Measurements from ENCODE around the gene ST3GAL3. TPM values are rescaled to one million over a fixed set of nuclear protein-coding genes. Genes with fewer than 3 reads are reported as not detected.
"Not testable (repeated sequence)": the region's sequence is repeated elsewhere in the genome, so short reads cannot be mapped to it uniquely, and the experiment has no call there.

ST3GAL3 gene
- total RNA-seq, 1 donor from 2014 or later = 34.3 TPM

GRCh38 chr1:43773821-43774220 is 66.5 kb downstream of the ST3GAL3 start:
- Histone ChIP-seq H3K36me3 (no peaks in the 10 kb centered on the region), H3K27ac (no peak overlapping the region), H3K4me3 (no peak overlapping the region), H3K9me3 (no peaks in the 10 kb centered on the region), H3K4me1 (no peaks in the 10 kb centered on the region), H3K27me3 (no peaks in the 10 kb centered on the region)
- no peak for DNase-seq (ENCODE audit: low spot score in 2 of 2)
- intact Hi-C loops (cut with DNase I) = no loop called here
- no peak for TF ChIP-seq CTCF (IDR thresholded peaks at IDR 0.05)

GRCh38 chr1:43774359-43774758 is 67.0 kb downstream of the ST3GAL3 start:
- intact Hi-C loops (cut with DNase I) = no loop called here
- Histone ChIP-seq H3K36me3 (no peaks in the 10 kb centered on the region), H3K9me3 (no peaks in the 10 kb centered on the region), H3K27me3 (no peaks in the 10 kb centered on the region), H3K4me1 (no peaks in the 10 kb centered on the region), H3K27ac (no peak overlapping the region), H3K4me3 (no peak overlapping the region)
- TF ChIP-seq CTCF (IDR thresholded peaks at IDR 0.05) = no peak
- DNase-seq (ENCODE audit: low spot score in 2 of 2) = no peak

- no peak overlapping the region for H3K27ac ChIP-seq
- H3K4me1 ChIP-seq = no peaks in the 10 kb centered on the region
- H3K27me3 ChIP-seq = no peaks in the 10 kb centered on the region
- H3K36me3 ChIP-seq = no peaks in the 10 kb centered on the region
- no peak overlapping the region for H3K4me3 ChIP-seq
- no peak for DNase-seq (ENCODE audit: low spot score in 2 of 2)
- no peaks in the 10 kb centered on the region for H3K9me3 ChIP-seq
- intact Hi-C loops (cut with DNase I) = no loop called here
- no peak for TF ChIP-seq CTCF (IDR thresholded peaks at IDR 0.05)
These were observed 68.9 kb downstream of the ST3GAL3 start for GRCh38 chr1:43776043-43776761.

DNA sequence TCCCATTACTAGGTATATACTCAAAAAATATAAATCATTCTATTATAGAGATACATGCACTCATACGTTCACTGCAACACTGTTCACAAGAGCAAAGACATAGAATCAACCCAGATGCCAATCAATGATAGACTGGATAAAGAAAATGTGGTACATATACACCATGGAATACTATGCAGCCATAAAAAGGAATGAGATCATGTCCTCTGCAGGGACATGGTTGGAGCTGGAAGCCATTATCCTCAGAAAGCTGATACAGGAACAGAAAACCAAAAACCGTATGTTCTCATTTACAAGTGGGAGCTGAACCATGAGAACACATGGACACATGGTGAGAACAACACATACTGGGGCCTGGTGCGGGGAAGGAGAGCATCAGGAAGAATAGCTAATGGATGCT is 70.6 kb downstream of the ST3GAL3 start:
- intact Hi-C loops (cut with DNase I) = not testable (repeated sequence)

DNA sequence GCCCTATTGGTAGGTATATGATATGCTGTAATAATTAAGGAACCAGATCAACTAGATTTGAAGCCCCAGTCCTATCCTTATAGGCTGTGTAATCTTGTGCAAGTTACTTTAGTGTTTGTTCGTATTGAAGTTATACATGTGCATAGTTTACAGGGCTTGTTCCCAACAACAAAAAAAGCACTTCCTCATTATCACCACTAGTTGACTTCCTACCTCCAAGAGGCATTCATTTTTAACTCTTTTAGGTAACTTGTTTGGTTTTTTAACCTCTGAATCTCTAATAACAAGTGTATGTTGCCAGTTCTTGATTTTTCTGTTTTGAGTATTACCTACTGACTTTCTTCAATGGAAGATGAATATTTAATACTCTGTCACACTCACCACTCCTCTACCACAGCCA is 71.9 kb downstream of the ST3GAL3 start:
- no peak for TF ChIP-seq CTCF (IDR thresholded peaks at IDR 0.05)
- H3K4me3 ChIP-seq = no peak overlapping the region
- DNase-seq (ENCODE audit: low spot score in 2 of 2) = no peak
- no peak overlapping the region for H3K27ac ChIP-seq
- intact Hi-C loops (cut with DNase I) = no loop called here
- no peaks in the 10 kb centered on the region for H3K27me3 ChIP-seq
- no peaks in the 10 kb centered on the region for H3K4me1 ChIP-seq
- H3K9me3 ChIP-seq = no peaks in the 10 kb centered on the region
- H3K36me3 ChIP-seq = no peaks in the 10 kb centered on the region

More for the DNA sequence above, 70.6 kb downstream of the ST3GAL3 start:
- DNase-seq (ENCODE audit: low spot score in 2 of 2); H3K27me3 ChIP-seq; H3K9me3 ChIP-seq; H3K27ac ChIP-seq; H3K4me1 ChIP-seq; H3K36me3 ChIP-seq; H3K4me3 ChIP-seq: not testable (repeated sequence)

DNA sequence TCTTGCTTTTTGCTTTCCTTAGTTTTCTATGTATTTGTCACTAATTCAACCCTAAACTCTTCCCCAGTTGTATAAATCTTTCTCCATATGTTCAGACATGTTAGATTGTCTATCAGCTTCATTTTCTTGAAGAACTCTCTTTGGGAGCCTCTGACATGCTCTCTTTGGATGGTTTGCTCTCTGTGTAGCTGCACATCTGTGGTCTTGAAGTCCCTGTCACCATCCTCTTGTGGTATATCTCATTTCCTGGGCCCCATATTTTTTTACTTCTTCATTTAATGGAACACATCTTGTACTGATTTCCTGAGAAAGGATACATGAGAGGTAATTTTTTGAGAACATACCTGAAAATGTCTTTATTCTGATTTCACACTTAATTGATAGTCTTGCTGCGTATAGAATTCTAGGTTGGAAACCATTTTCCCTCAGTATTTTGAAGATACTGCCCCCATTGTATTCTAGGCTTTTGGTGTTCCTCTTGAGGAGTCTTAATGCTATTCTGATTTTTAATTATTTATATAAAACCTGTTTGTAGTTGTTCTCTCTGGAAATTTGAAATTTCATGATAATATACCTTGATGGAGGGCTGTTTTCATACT is 72.6 kb downstream of the ST3GAL3 start:
- intact Hi-C loops (cut with DNase I) = no loop called here
- Histone ChIP-seq H3K36me3 (no peaks in the 10 kb centered on the region), H3K4me3 (no peak overlapping the region), H3K27ac (no peak overlapping the region), H3K9me3 (no peaks in the 10 kb centered on the region), H3K4me1 (no peaks in the 10 kb centered on the region), H3K27me3 (no peaks in the 10 kb centered on the region)
- TF ChIP-seq CTCF (IDR thresholded peaks at IDR 0.05) = no peak
- no peak for DNase-seq (ENCODE audit: low spot score in 2 of 2)

Measured in ascending aorta (tissue), 2 donors.